Trophoblast cell (in vitro differentiated cells and primary cell): Measurements from ENCODE around the gene UBAC2.

ENCODE experiments used
- DNase-seq, 2 donors: peaks; one replicate each; pipeline ENCODE4 v3.0.0-alpha.2; 2016
- H2AFZ ChIP-seq: 2 replicates; pipeline ENCODE4 v1.6.1; 2013; ENCODE audit warnings: low read length, moderate library complexity, mild to moderate bottlenecking; ENCODE audit not compliant: insufficient read depth, poor library complexity
- H2AK5ac ChIP-seq: 2 replicates; pipeline ENCODE4 v1.6.1; 2013; ENCODE audit warnings: mild to moderate bottlenecking, low read length
- H2BK120ac ChIP-seq: 2 replicates; pipeline ENCODE4 v1.6.1; 2013; ENCODE audit warnings: low read length, mild to moderate bottlenecking, moderate library complexity; ENCODE audit not compliant: insufficient read depth, poor library complexity
- H2BK12ac ChIP-seq: 2 replicates; pipeline ENCODE4 v1.6.1; 2013; ENCODE audit warnings: mild to moderate bottlenecking, low read length, moderate library complexity
- H2BK5ac ChIP-seq: 2 replicates; pipeline ENCODE4 v1.6.1; 2013; ENCODE audit warnings: low read length, low read depth, moderate library complexity, mild to moderate bottlenecking; ENCODE audit not compliant: poor library complexity
- H3K14ac ChIP-seq: 2 replicates; pipeline ENCODE4 v1.6.1; 2013; ENCODE audit warnings: mild to moderate bottlenecking, low read length
- H3K18ac ChIP-seq: 2 replicates; pipeline ENCODE4 v1.6.1; 2013; ENCODE audit warnings: mild to moderate bottlenecking, low read length
- H3K23ac ChIP-seq: 2 replicates; pipeline ENCODE4 v1.6.1; 2013; ENCODE audit warnings: low read length
- H3K27ac ChIP-seq: 2 replicates; pipeline ENCODE4 v1.5.1; 2013; ENCODE audit warnings: low read depth, mild to moderate bottlenecking, inconsistent platforms, low read length, moderate library complexity
- H3K27me3 ChIP-seq: 2 replicates; pipeline ENCODE4 v1.6.1; 2013; ENCODE audit warnings: inconsistent platforms, mild to moderate bottlenecking, low read length, moderate library complexity; ENCODE audit not compliant: insufficient read depth
- H3K36me3 ChIP-seq, 2 experiments: 1 replicate in 1 of 2; 2 replicates in 1 of 2; pipeline ENCODE4 v1.6.1; 2013; ENCODE audit warnings: low read length in 2 of 2, mild to moderate bottlenecking in 2 of 2, moderate library complexity in 1 of 2; ENCODE audit not compliant: insufficient read depth in 2 of 2, control insufficient read depth in 1 of 2
- H3K4ac ChIP-seq: 2 replicates; pipeline ENCODE4 v1.6.1; 2013; ENCODE audit warnings: low read depth, mild to moderate bottlenecking, low read length, moderate library complexity
- H3K4me1 ChIP-seq, 2 experiments: 1 replicate in 1 of 2; 2 replicates in 1 of 2; pipeline ENCODE4 v1.6.1; 2013; ENCODE audit warnings: low read length in 2 of 2, mild to moderate bottlenecking in 2 of 2, moderate library complexity in 1 of 2; ENCODE audit not compliant: insufficient read depth in 2 of 2, control insufficient read depth in 1 of 2
- H3K4me2 ChIP-seq: 2 replicates; pipeline ENCODE4 v1.6.1; 2013; ENCODE audit warnings: inconsistent platforms, mild to moderate bottlenecking, low read length, moderate library complexity
- H3K4me3 ChIP-seq: 2 replicates; pipeline ENCODE4 v1.5.1; 2013; ENCODE audit warnings: mild to moderate bottlenecking, low read depth, low read length, inconsistent platforms
- H3K79me1 ChIP-seq: one replicate; pipeline ENCODE4 v1.6.1; 2013; ENCODE audit warnings: low read length
- H3K79me2 ChIP-seq: 2 replicates; pipeline ENCODE4 v1.6.1; 2013; ENCODE audit warnings: low read length, mild to moderate bottlenecking; ENCODE audit not compliant: control insufficient read depth, insufficient read depth, poor library complexity
- H3K9ac ChIP-seq: 2 replicates; pipeline ENCODE4 v1.6.1; 2013; ENCODE audit warnings: mild to moderate bottlenecking, low read length
- H3K9me3 ChIP-seq: 2 replicates; pipeline ENCODE4 v1.6.1; 2013; ENCODE audit warnings: low read depth, mild to moderate bottlenecking, control low read depth, inconsistent platforms, low read length; ENCODE audit not compliant: insufficient read depth
- H4K12ac ChIP-seq: 2 replicates; pipeline ENCODE4 v1.6.1; 2013; ENCODE audit warnings: low read depth, mild to moderate bottlenecking, low read length, moderate library complexity
- H4K8ac ChIP-seq: 2 replicates; pipeline ENCODE4 v1.6.1; 2013; ENCODE audit warnings: low read depth, mild to moderate bottlenecking, low read length, moderate library complexity
- H4K91ac ChIP-seq: one replicate; pipeline ENCODE4 v1.6.1; 2013; ENCODE audit warnings: low read depth, mild to moderate bottlenecking, low read length, moderate library complexity
- WGBS: extraction: QIAGEN DNeasy Blood & Tissue Kit; methylation state at CpG from one replicate; pipeline ENCODE4 v1.1.7; 2013; ENCODE audit warnings: missing lambda C conversion rate; ENCODE audit not compliant: insufficient read length, insufficient coverage; ENCODE audit errors: extremely low coverage; 5-methylcytosine and 5-hydroxymethylcytosine counted together

The UBAC2 gene

GRCh38 chr13:99356262-99357091, 155.8 kb downstream of the UBAC2 start:
- Histone ChIP-seq H3K14ac (no peak overlapping the region), H2BK120ac (no peak overlapping the region), H2AK5ac (no peak overlapping the region), H4K91ac (no peak overlapping the region), H3K79me1 (no peaks in the 10 kb centered on the region), H3K23ac (no peak overlapping the region), H3K4ac (no peak overlapping the region), H3K79me2 (no peaks in the 10 kb centered on the region), H2BK5ac (no peak overlapping the region), H3K4me2 (no peak overlapping the region), H3K9me3 (peaks cover 2% of the 10 kb centered on the region), H3K18ac (no peak overlapping the region), H3K4me1 (peaks cover 19 to 29% of the 10 kb centered on the region in 2 experiments), H4K8ac (no peak overlapping the region), H3K27me3 (no peaks in the 10 kb centered on the region), H2BK12ac (no peak overlapping the region), H3K36me3 (peaks cover 3 to 18% of the 10 kb centered on the region in 2 experiments), H2AFZ (no peak overlapping the region), H3K27ac (no peak overlapping the region), H3K9ac (no peak overlapping the region), H4K12ac (no peak overlapping the region), H3K4me3 (no peak overlapping the region)
- DNase-seq, result peak in 1 of 2 donors; percentile 36
- no CpG with 5 or more reads among the region's 10 CpGs for whole genome bisulfite sequencing

- H3K14ac ChIP-seq, result no peak overlapping the region
- H3K27ac ChIP-seq, result no peak overlapping the region
- H2BK120ac ChIP-seq, result no peak overlapping the region
- H3K79me1 ChIP-seq, result no peaks in the 10 kb centered on the region
- H3K4me1 ChIP-seq, result peaks cover 19 to 29% of the 10 kb centered on the region in 2 experiments
- no peak overlapping the region for H3K18ac ChIP-seq
- peaks cover 3 to 18% of the 10 kb centered on the region in 2 experiments for H3K36me3 ChIP-seq
- H4K12ac ChIP-seq, result no peak overlapping the region
- H3K9me3 ChIP-seq, result peaks cover 2% of the 10 kb centered on the region
- no peak overlapping the region for H2AFZ ChIP-seq
- no peak overlapping the region for H3K4me3 ChIP-seq
- H3K79me2 ChIP-seq, result no peaks in the 10 kb centered on the region
- H3K23ac ChIP-seq, result no peak overlapping the region
- no peak overlapping the region for H2BK5ac ChIP-seq
- H3K9ac ChIP-seq, result no peak overlapping the region
- no peak overlapping the region for H2BK12ac ChIP-seq
- peak; percentile 61 to 74 for DNase-seq
- H4K8ac ChIP-seq, result no peak overlapping the region
- no peak overlapping the region for H4K91ac ChIP-seq
- no peak overlapping the region for H3K4me2 ChIP-seq
- no CpG with 5 or more reads among the region's 8 CpGs for WGBS
- H3K27me3 ChIP-seq, result no peaks in the 10 kb centered on the region
- H3K4ac ChIP-seq, result no peak overlapping the region
- no peak overlapping the region for H2AK5ac ChIP-seq
These were observed 156.5 kb downstream of the UBAC2 start for GRCh38 chr13:99357131-99357596.

GRCh38 chr13:99357941-99358340, 157.3 kb downstream of the UBAC2 start:
- Histone ChIP-seq H4K12ac (no peak overlapping the region), H3K23ac (no peak overlapping the region), H4K8ac (no peak overlapping the region), H2BK120ac (no peak overlapping the region), H2AFZ (no peak overlapping the region), H3K14ac (no peak overlapping the region), H3K4me1 (peaks cover 19 to 23% of the 10 kb centered on the region in 2 experiments), H3K4ac (no peak overlapping the region), H4K91ac (no peak overlapping the region), H3K36me3 (peaks cover 3 to 16% of the 10 kb centered on the region in 2 experiments), H3K9me3 (peaks cover 2% of the 10 kb centered on the region), H2AK5ac (no peak overlapping the region), H3K27ac (no peak overlapping the region), H2BK5ac (no peak overlapping the region), H3K79me2 (no peaks in the 10 kb centered on the region), H3K79me1 (no peaks in the 10 kb centered on the region), H3K4me2 (no peak overlapping the region), H3K4me3 (no peak overlapping the region), H2BK12ac (no peak overlapping the region), H3K18ac (no peak overlapping the region), H3K9ac (no peak overlapping the region), H3K27me3 (no peaks in the 10 kb centered on the region)
- no CpG with 5 or more reads among the region's 6 CpGs for WGBS
- DNase-seq, result no peak

- Histone ChIP-seq H4K91ac (no peak overlapping the region), H2BK12ac (no peak overlapping the region), H3K79me1 (no peaks in the 10 kb centered on the region), H3K18ac (no peak overlapping the region), H3K36me3 (peaks cover 3 to 14% of the 10 kb centered on the region in 2 experiments), H3K4me3 (no peak overlapping the region), H3K4me1 (peaks cover 12 to 14% of the 10 kb centered on the region in 2 experiments), H3K27ac (no peak overlapping the region), H4K12ac (no peak overlapping the region), H3K9me3 (peaks cover 2% of the 10 kb centered on the region), H2BK5ac (no peak overlapping the region), H2AFZ (no peak overlapping the region), H3K23ac (no peak overlapping the region), H3K14ac (no peak overlapping the region), H4K8ac (no peak overlapping the region), H2AK5ac (no peak overlapping the region), H2BK120ac (no peak overlapping the region), H3K9ac (no peak overlapping the region), H3K79me2 (no peaks in the 10 kb centered on the region), H3K4me2 (no peak overlapping the region), H3K27me3 (no peaks in the 10 kb centered on the region), H3K4ac (no peak overlapping the region)
- DNase-seq, result no peak
- no CpG with 5 or more reads among the region's 6 CpGs for WGBS
These were observed 158.9 kb downstream of the UBAC2 start for GRCh38 chr13:99359528-99359927.
